HG03097 (cell line): Measurements from ENCODE around the gene PINLYP.

ENCODE experiments used
- ATAC-seq: cut with Tn5 transposase; IDR thresholded peaks from one replicate; pipeline ENCODE4 v1.9.1; 2021; ENCODE audit not compliant: unreplicated experiment, low FRiP score

The PINLYP gene

DNA sequence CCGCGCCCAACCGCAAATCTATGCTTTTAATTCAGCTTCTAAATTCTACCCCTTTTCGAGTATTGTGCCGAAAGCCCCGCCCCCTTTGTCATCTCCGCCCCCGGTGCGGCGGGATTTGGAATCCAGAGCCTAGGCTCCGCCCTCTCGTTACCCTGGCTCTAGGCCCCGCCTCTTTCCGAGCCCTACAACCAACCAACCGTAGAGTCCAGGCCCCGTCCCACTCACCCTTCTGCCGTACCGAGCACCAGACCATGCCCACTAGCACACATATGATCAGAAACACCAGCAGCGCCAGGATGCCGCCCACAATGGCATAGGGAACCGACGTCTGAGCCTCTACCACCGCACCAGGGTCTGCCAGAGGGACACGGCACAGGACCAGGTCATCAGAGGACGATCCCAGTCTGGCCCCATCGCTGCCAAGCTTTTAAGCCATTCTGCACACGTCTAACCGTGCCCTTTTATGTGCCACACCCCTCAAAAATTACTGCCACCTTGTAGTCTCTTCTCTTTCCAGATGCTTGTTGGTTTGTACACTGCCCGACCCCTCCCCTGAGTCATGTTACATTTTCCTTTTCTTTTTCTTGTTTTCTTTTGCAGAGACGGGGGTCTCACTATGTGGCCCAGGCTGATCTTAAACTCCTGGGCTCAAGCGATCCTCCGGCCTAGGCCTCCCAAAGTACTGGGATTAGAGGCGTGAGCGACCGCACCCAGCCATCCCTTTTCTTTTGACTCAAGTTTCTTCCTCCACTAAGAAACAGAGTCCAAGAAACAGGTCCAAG, 48.5 kb downstream of the PINLYP start:
- ATAC-seq: no peak

DNA sequence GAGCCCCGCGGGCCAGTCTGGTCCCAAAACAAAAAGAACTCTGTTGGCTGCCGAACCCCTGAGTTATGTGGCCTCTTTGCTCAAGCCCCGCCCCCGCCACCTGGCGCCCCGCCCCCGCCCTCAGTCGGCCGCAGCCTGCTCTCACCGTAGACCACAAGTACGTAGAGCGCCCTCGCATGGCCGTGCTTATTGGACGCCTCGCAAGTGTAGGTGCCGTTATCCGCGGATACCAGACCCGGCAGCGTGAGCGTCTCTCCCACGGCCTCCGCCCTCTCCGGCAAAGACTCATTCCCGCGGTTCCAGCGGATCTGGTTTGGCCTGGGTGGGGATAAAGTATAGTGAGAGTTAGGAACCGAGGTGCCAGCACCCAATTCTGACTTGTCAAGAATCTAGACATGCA, 49.3 kb downstream of the PINLYP start:
- ATAC-seq: no peak

DNA sequence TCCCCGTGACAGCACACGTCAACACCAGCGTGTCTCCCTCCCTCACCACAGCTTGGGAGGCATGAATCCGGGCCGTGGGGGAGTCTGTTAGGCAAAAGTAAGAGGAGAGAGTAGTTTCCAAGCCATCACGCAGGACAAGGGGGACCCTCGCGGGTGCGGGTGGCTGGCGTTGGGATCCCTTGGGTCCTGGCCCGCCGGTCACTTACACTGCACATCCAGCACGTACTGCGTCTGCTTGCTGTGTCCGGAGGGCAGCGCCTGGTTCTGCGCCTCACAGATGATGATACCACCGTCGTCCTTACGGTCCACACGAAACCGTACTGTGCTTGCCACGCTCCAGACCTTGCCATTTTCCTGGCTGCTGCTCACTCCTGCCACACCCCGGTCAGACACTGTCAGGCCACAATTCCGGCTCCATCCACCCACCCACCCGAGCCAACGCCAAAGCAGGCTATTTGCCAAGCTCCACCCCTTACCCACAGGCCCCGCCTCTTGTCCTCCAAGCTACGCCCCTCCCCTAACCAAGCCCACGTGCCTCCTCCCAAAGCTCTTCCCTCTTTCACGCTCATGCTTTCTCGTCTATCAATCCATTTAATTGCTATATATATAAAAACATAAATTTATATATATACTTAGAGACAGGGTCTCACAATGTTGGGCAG, 50.4 kb downstream of the PINLYP start:
- no peak for ATAC-seq

DNA sequence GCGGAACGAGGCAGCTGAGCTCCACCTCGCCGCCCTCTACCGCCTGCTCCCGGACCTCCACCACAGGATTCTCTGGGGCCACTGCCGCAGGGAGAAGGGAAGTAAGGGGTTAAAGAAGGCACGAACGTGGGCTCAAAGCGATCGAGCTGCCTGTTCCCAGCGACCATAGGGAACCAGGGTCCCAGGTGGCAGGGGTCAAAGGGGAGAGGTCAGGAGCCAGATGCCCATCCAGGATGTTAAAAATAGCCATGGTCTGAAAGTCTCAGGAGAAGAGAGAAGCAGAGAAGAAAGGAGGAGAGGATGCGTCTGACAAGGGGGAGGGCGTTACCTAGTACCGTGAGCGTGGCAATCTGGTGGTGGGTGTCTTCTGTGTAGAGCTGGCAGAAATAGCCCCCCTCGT, 51.2 kb downstream of the PINLYP start:
- ATAC-seq: no peak

DNA sequence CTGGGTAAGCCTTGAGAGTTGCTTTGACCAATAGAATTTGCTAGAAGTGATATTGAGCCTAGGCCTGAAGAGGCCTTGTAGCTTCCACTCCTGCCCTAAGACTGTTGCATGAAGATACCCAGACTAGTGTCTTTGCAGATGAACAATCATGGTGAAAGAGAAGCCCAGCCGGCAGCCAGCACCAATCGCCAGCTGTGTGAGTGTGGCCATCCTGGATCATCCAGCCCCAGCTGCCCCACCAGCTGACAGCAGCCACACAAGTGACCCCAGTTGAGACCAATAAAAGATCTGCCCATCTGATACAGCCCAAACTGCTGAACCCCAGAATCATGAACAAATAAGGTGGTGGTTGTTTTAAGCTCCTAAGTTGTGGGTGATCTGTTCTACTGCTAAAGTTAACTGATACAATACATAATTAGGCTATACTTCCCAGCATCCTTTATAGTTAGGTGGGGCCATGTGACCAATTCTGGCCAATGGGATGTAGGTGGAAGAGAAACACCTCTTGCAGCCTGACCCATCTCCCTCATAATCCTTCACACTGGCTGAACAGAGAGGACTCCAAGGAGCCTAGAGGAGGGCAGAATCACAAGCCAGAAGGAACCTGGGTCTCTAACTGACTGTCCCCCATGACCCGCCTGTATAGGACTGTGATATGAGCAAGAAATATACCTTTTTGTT, 53.2 kb downstream of the PINLYP start:
- ATAC-seq: no peak

DNA sequence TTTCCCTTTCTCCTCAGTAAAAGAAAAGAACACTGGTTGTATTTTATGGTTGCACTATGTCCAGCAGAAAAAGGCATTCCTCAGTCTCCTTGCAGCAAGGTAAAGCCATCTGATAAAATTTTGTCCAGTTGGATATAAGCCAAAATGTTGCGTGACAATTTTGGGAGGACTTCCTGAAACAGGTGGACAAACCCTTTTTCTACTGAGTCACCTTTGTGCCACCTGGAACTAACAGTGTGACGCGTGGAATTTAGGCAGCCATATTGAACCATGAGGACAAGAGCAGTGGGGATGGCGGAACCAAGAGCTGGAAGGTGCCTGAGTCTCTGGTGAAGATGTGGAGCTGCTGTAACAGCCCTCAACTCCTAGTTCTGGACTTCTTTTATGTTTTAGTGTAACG, 55.9 kb downstream of the PINLYP start:
- ATAC-seq: no peak
